Esophagus mucosa (tissue), 1 donor: ENCODE data around the gene ZCCHC13. TPM values are rescaled to one million over a fixed set of nuclear protein-coding genes. Genes with fewer than 3 reads are reported as not detected.
"Not testable (repeated sequence)": the region's sequence is repeated elsewhere in the genome, so short reads cannot be mapped to it uniquely, and the experiment has no call there.

Source experiments
- ATAC-seq: fragments of 200-7000 bp; cut with Tn5 transposase; one replicate; pipeline ENCODE4 v1.9.1; 2020
- total RNA-seq: library from RNA; stranded (reverse); gene quantifications from one replicate; pipeline ENCODE4 v1.2.4, GENCODE V29; 2023
- donor health status: DM: yes; HTN: yes; CAD: no.

Gene ZCCHC13
- total RNA-seq, 1 donor from 2014 or later = not detected

- no peak for ATAC-seq
These were observed 20.2 kb downstream of the ZCCHC13 start for GRCh38 chrX:74324131-74324530.

- ATAC-seq = no peak
These were observed 21.4 kb downstream of the ZCCHC13 start for GRCh38 chrX:74325130-74326059.

GRCh38 chrX:74338852-74339251, 34.9 kb downstream of the ZCCHC13 start:
- ATAC-seq = no peak

GRCh38 chrX:74340051-74340450, 36.1 kb downstream of the ZCCHC13 start:
- ATAC-seq = no peak

GRCh38 chrX:74342211-74342610, 38.2 kb downstream of the ZCCHC13 start:
- ATAC-seq = not testable (repeated sequence)

GRCh38 chrX:74343343-74344279, 39.6 kb downstream of the ZCCHC13 start:
- ATAC-seq = peak; percentile 96

GRCh38 chrX:74344280-74344622, 40.3 kb downstream of the ZCCHC13 start:
- ATAC-seq = no peak

- no peak for ATAC-seq
These were observed 42.1 kb downstream of the ZCCHC13 start for GRCh38 chrX:74346088-74346487.

- no peak for ATAC-seq
These were observed 45.4 kb downstream of the ZCCHC13 start for GRCh38 chrX:74349387-74349786.

GRCh38 chrX:74351760-74352159, 47.8 kb downstream of the ZCCHC13 start:
- no peak for ATAC-seq

- ATAC-seq = no peak
These were observed 50.0 kb downstream of the ZCCHC13 start for GRCh38 chrX:74353984-74354383.

Other genes with a start within 250 kb of the ZCCHC13 start
- gene SLC16A2, start 117.3 kb downstream of the ZCCHC13 start, total RNA-seq = 2.6 TPM